K562 (cell line): ENCODE measurements around the gene DYNLT2. TPM values are rescaled to one million over a fixed set of nuclear protein-coding genes. Genes with fewer than 3 reads are reported as not detected.

Source experiments
- ELF2 ChIP-seq: fragments of 250-450 bp; sonication (Bioruptor Pico); IDR thresholded peaks from 2 replicates; pipeline ENCODE4 v1.5.0; 2021; ENCODE audit warnings: mild to moderate bottlenecking
- EP400 ChIP-seq: fragments of 450-650 bp; IDR thresholded peaks from 2 replicates; pipeline ENCODE4 v1.6.1; 2017; ENCODE audit warnings: antibody characterized with exemption, mild to moderate bottlenecking, moderate library complexity
- MCM3 ChIP-seq: fragments of 450-650 bp; IDR thresholded peaks from 2 replicates; pipeline ENCODE4 v1.6.1; 2016
- MEF2A ChIP-seq: IDR thresholded peaks from 2 replicates; pipeline ENCODE4 v1.6.1; 2011; ENCODE audit warnings: low read depth, mild to moderate bottlenecking, low read length, moderate library complexity; ENCODE audit not compliant: control insufficient read depth
- MTF1 ChIP-seq: fragments of 250-450 bp; sonication (Bioruptor Pico); IDR thresholded peaks from 2 replicates; pipeline ENCODE4 v1.9.0; 2021; ENCODE audit warnings: moderate library complexity, mild to moderate bottlenecking, inconsistent platforms, borderline replicate concordance
- NR2C1 ChIP-seq, 2 experiments: fragments of 450-650 bp; IDR thresholded peaks; 2 replicates each; pipeline ENCODE4 v1.6.1; 2017; ENCODE audit warnings: mild to moderate bottlenecking in 2 of 2, antibody characterized with exemption in 1 of 2, inconsistent platforms in 1 of 2, missing compliant biosample characterization in 1 of 2, missing genetic modification characterization in 1 of 2
- POLR3A ChIP-seq: IDR thresholded peaks from 2 replicates; pipeline ENCODE4 v1.6.1; 2011; ENCODE audit warnings: borderline replicate concordance, mild to moderate bottlenecking, moderate library complexity; ENCODE audit not compliant: insufficient read length, insufficient read depth; ENCODE audit errors: extremely low read depth
- RBM15 ChIP-seq: fragments of 200-400 bp; formaldehyde crosslinking; IDR thresholded peaks from 2 replicates; pipeline ENCODE4 v1.6.1; 2018; ENCODE audit warnings: mild to moderate bottlenecking, low read length, moderate library complexity; ENCODE audit not compliant: insufficient read depth
- polyA plus RNA-seq, 8 experiments: library from polyadenylated mRNA; depleted of rRNA in 4 of 8; stranded (reverse) in 5 of 8; unstranded in 3 of 8; fragments of >200 nt; fragmentation: Nextera tagmentation in 2 of 8; fragmentation: Illumina TruSeq in 1 of 8; extraction: Ambion mirVana in 2 of 8; extraction: Trizol in 1 of 8; gene quantifications; 2 replicates each; pipeline versions ENCODE4 v1.2.1 to v1.2.3, GENCODE V29; 2011 to 2014; ENCODE audit warnings: inconsistent platforms in 1 of 8, missing spikeins in 1 of 8
- total RNA-seq, 7 experiments: library from RNA; depleted of rRNA in 6 of 7; stranded (reverse); fragments of >200 nt in 6 of 7; fragmentation: Illumina TruSeq in 2 of 7; extraction: Trizol in 2 of 7; gene quantifications; 2 replicates each; pipeline versions ENCODE4 v1.2.1 to v1.2.3, GENCODE V29; 2011 to 2021; ENCODE audit warnings: low replicate concordance in 1 of 7
- TF ChIP-seq, protein P1 (sequence below): fragments of 200-600 bp; sonication (generic); IDR thresholded peaks from one replicate; pipeline ENCODE4 v1.6.1; 2012; ENCODE audit warnings: mild to moderate bottlenecking, low read depth, low read length, inconsistent platforms
- TF ChIP-seq, protein P2 (sequence below), 2 experiments: IDR thresholded peaks; 2 replicates each; pipeline ENCODE4 v1.6.1; 2011; ENCODE audit warnings: borderline replicate concordance in 1 of 2, control low read depth in 1 of 2, low read depth in 1 of 2, low read length in 1 of 2, mild to moderate bottlenecking in 1 of 2, mixed read lengths in 1 of 2, moderate library complexity in 1 of 2; ENCODE audit not compliant: insufficient read depth in 1 of 2, insufficient read length in 1 of 2, poor library complexity in 1 of 2, severe bottlenecking in 1 of 2; ENCODE audit errors: extremely low read depth in 1 of 2
- TF ChIP-seq, protein P3 (sequence below), 2 experiments: fragments of 450-650 bp; conservative IDR thresholded peaks; 2 replicates each; pipeline ENCODE4 v1.6.1; 2017; ENCODE audit warnings: mild to moderate bottlenecking in 2 of 2, moderate library complexity in 2 of 2

The DYNLT2 gene
- total and polyA plus RNA-seq, 9 of the 15 experiments (the other 6 are each of a cell fraction or from before 2014, with no cell fraction given): 2.0 to 12.8 (median 6.3) TPM

DNA sequence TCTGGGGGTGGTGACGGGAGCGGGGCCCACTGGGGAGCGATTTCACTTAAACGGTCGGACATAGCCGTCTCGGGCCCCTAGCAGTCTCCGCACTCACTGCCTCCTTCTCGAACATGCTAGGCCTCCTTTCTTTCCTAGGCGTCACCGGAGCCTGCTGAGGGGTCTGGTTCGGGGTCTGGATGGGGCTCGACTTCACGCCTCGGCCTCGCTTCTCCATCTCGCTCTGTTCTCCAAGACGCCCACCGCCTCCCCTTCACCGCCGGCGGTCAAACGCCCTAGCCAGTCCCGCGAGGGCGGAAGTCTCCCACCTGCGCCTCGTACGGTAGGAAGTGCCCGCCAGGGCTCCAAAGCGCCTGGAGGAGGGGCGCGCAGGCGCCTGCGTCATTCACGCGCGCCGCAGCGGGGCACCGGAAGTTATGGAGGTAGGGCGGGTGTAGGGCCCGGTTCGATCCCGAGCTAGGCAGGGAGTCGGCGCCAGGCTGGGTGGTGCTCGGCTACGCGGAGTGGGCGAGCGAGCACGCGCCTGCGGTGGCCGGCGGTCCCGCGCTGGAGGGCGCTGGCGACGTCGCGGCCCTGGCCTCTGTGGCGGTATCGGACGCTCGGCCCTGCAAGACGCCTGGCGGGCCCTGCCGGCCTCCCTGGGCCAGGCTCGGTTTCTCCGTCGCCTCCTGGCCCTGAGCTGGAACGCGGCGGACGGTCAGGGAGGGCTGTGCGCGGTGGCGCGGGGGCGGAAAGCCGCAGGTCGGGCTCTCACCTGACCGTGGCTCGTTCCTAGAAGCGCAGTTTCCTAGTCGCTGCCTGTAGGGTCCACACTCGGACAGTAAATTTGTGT is at the start of gene DYNLT2, which contains the start of gene ERMARD (continued):
- TF ChIP-seq ELF2 (CRISPR knock-in tag) (peak; percentile 98), MCM3 (no peak), NR2C1 (IDR thresholded peaks at IDR 0.05) (no peak), NR2C1 (tag; IDR thresholded peaks at IDR 0.05) (peak; percentile 53; the same call in 1 of the 2 replicates), MTF1 (CRISPR knock-in tag) (no peak), EP400 (peak; percentile 95), RBM15 (no peak), POLR3A (no peak), MEF2A (peak; percentile 41; the same call in 1 of the 2 replicates)
- TF ChIP-seq, protein P1, sequence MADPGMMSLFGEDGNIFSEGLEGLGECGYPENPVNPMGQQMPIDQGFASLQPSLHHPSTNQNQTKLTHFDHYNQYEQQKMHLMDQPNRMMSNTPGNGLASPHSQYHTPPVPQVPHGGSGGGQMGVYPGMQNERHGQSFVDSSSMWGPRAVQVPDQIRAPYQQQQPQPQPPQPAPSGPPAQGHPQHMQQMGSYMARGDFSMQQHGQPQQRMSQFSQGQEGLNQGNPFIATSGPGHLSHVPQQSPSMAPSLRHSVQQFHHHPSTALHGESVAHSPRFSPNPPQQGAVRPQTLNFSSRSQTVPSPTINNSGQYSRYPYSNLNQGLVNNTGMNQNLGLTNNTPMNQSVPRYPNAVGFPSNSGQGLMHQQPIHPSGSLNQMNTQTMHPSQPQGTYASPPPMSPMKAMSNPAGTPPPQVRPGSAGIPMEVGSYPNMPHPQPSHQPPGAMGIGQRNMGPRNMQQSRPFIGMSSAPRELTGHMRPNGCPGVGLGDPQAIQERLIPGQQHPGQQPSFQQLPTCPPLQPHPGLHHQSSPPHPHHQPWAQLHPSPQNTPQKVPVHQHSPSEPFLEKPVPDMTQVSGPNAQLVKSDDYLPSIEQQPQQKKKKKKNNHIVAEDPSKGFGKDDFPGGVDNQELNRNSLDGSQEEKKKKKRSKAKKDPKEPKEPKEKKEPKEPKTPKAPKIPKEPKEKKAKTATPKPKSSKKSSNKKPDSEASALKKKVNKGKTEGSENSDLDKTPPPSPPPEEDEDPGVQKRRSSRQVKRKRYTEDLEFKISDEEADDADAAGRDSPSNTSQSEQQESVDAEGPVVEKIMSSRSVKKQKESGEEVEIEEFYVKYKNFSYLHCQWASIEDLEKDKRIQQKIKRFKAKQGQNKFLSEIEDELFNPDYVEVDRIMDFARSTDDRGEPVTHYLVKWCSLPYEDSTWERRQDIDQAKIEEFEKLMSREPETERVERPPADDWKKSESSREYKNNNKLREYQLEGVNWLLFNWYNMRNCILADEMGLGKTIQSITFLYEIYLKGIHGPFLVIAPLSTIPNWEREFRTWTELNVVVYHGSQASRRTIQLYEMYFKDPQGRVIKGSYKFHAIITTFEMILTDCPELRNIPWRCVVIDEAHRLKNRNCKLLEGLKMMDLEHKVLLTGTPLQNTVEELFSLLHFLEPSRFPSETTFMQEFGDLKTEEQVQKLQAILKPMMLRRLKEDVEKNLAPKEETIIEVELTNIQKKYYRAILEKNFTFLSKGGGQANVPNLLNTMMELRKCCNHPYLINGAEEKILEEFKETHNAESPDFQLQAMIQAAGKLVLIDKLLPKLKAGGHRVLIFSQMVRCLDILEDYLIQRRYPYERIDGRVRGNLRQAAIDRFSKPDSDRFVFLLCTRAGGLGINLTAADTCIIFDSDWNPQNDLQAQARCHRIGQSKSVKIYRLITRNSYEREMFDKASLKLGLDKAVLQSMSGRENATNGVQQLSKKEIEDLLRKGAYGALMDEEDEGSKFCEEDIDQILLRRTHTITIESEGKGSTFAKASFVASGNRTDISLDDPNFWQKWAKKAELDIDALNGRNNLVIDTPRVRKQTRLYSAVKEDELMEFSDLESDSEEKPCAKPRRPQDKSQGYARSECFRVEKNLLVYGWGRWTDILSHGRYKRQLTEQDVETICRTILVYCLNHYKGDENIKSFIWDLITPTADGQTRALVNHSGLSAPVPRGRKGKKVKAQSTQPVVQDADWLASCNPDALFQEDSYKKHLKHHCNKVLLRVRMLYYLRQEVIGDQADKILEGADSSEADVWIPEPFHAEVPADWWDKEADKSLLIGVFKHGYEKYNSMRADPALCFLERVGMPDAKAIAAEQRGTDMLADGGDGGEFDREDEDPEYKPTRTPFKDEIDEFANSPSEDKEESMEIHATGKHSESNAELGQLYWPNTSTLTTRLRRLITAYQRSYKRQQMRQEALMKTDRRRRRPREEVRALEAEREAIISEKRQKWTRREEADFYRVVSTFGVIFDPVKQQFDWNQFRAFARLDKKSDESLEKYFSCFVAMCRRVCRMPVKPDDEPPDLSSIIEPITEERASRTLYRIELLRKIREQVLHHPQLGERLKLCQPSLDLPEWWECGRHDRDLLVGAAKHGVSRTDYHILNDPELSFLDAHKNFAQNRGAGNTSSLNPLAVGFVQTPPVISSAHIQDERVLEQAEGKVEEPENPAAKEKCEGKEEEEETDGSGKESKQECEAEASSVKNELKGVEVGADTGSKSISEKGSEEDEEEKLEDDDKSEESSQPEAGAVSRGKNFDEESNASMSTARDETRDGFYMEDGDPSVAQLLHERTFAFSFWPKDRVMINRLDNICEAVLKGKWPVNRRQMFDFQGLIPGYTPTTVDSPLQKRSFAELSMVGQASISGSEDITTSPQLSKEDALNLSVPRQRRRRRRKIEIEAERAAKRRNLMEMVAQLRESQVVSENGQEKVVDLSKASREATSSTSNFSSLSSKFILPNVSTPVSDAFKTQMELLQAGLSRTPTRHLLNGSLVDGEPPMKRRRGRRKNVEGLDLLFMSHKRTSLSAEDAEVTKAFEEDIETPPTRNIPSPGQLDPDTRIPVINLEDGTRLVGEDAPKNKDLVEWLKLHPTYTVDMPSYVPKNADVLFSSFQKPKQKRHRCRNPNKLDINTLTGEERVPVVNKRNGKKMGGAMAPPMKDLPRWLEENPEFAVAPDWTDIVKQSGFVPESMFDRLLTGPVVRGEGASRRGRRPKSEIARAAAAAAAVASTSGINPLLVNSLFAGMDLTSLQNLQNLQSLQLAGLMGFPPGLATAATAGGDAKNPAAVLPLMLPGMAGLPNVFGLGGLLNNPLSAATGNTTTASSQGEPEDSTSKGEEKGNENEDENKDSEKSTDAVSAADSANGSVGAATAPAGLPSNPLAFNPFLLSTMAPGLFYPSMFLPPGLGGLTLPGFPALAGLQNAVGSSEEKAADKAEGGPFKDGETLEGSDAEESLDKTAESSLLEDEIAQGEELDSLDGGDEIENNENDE: no peak
- TF ChIP-seq, protein P2, sequence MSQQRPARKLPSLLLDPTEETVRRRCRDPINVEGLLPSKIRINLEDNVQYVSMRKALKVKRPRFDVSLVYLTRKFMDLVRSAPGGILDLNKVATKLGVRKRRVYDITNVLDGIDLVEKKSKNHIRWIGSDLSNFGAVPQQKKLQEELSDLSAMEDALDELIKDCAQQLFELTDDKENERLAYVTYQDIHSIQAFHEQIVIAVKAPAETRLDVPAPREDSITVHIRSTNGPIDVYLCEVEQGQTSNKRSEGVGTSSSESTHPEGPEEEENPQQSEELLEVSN (IDR thresholded peaks at IDR 0.05; ENCODE audit: borderline replicate concordance in 1 of 2, extremely low read depth in 1 of 2, insufficient read depth in 1 of 2, insufficient read length in 1 of 2, low read depth in 1 of 2, low read length in 1 of 2, poor library complexity in 1 of 2, severe bottlenecking in 1 of 2): peak; percentile 97 to 98
- TF ChIP-seq, protein P3, sequence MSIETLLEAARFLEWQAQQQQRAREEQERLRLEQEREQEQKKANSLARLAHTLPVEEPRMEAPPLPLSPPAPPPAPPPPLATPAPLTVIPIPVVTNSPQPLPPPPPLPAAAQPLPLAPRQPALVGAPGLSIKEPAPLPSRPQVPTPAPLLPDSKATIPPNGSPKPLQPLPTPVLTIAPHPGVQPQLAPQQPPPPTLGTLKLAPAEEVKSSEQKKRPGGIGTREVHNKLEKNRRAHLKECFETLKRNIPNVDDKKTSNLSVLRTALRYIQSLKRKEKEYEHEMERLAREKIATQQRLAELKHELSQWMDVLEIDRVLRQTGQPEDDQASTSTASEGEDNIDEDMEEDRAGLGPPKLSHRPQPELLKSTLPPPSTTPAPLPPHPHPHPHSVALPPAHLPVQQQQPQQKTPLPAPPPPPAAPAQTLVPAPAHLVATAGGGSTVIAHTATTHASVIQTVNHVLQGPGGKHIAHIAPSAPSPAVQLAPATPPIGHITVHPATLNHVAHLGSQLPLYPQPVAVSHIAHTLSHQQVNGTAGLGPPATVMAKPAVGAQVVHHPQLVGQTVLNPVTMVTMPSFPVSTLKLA (conservative IDR thresholded peaks at IDR 0.05): peak; percentile 76 to 94; a peak in 3 of 4 replicates
